Gastrocnemius medialis (tissue), 4 donors: ENCODE results near the gene CPXM2.

Experiments used
- POLR2A ChIP-seq, 2 donors: fragments of 450-650 bp; IDR thresholded peaks; one replicate each; pipeline ENCODE4 v1.6.1; 2017; ENCODE audit warnings: antibody characterized with exemption in 2 of 2, mild to moderate bottlenecking in 2 of 2, moderate library complexity in 2 of 2
- TF ChIP-seq, protein P1 (sequence below), 5 experiments: fragments of 450-650 bp in 3 of 5; fragments of 200-600 bp in 2 of 5; sonication (generic) in 2 of 5; IDR thresholded peaks in 4 of 5; conservative IDR thresholded peaks in 1 of 5; 1 replicate in 4 of 5; 2 replicates in 1 of 5; pipeline ENCODE4 v1.5.1; 2016 to 2019; ENCODE audit warnings: antibody characterized with exemption in 5 of 5, mild to moderate bottlenecking in 3 of 5, moderate library complexity in 3 of 5

DNA sequence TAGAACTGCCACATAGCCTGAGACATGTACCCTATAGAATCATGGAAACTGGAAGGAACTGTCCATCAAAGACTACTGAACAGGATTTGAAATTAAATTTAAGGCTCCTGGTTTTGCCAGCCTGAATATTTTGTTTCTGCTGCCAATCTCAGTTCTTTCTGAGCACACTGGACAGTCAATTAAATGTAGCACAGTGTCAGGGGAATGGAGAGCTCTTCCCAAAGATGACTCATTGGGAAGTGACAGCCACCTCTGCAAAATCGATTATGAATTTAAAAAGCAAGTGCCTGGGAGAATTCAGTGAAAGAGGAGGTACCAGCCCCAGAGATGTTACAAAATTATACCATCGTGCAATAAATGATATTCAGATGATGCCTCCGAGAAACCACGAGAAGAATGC is 47.8 kb downstream of the CPXM2 start:
- no peak for TF ChIP-seq POLR2A (IDR thresholded peaks at IDR 0.05)
- TF ChIP-seq, protein P1, sequence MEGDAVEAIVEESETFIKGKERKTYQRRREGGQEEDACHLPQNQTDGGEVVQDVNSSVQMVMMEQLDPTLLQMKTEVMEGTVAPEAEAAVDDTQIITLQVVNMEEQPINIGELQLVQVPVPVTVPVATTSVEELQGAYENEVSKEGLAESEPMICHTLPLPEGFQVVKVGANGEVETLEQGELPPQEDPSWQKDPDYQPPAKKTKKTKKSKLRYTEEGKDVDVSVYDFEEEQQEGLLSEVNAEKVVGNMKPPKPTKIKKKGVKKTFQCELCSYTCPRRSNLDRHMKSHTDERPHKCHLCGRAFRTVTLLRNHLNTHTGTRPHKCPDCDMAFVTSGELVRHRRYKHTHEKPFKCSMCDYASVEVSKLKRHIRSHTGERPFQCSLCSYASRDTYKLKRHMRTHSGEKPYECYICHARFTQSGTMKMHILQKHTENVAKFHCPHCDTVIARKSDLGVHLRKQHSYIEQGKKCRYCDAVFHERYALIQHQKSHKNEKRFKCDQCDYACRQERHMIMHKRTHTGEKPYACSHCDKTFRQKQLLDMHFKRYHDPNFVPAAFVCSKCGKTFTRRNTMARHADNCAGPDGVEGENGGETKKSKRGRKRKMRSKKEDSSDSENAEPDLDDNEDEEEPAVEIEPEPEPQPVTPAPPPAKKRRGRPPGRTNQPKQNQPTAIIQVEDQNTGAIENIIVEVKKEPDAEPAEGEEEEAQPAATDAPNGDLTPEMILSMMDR (IDR thresholded peaks at IDR 0.05 in 4 of 5, conservative IDR thresholded peaks at IDR 0.05 in 1 of 5) = no peak
